GM10266 (cell line): ENCODE measurements around the gene NCAPH2.

Source experiments
- DNase-seq: peaks from one replicate; pipeline ENCODE4 v3.0.0; 2012; ENCODE audit errors: extremely low spot score
- TF ChIP-seq, protein P1 (sequence below): IDR thresholded peaks from 2 replicates; pipeline ENCODE4 v1.5.1; 2012; ENCODE audit warnings: mild to moderate bottlenecking, low read depth; ENCODE audit not compliant: control insufficient read depth, insufficient read depth; ENCODE audit errors: missing control alignments

Gene NCAPH2

DNA sequence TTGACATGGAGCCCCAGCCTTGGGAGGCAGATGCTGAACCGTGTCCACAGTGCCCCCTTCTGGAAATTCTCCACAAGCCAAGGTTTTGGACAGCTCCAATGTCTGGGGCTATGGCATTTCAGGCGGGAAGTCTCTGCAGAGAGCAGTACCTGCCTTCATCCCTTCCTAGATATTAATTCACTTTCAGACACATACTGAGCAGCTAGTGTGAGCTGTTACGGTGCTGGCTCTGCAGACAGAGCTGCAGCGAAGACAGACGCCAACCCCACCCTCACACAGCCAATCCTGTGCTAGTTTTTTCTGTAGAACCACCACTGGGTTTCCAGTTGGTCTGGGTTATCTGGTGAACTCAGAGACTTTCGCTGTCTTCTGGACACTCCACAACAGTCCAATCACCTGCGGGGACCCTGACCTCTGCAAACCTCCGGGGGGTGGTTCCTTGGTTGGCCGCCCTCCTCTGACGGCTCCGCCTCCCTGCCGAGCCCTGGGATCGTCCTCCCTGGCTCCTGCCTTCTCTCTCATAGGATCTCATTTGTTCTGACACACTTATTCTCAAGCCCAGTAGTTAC, 9.6 kb upstream of the NCAPH2 start:
- peak; percentile 75 for DNase-seq

DNA sequence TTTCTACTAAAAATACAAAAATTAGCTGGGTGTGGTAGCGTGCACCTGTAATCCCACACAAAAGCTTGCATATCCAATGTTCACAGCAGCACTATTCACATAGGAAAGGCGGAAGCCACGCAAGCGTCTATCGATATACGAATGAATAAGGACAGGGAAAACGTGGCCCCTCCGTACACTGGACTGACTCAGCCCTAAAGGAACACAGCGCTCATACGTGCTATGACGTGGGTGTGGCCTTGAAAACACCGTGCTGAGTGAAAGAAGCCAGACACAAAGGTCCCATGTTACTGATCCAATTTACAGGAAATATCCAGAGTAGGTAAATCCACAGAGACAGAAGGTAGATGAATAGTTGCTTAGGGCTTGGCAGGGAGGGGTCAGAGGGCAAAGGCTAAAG, 7.6 kb upstream of the NCAPH2 start:
- no peak for DNase-seq
- TF ChIP-seq, protein P1, sequence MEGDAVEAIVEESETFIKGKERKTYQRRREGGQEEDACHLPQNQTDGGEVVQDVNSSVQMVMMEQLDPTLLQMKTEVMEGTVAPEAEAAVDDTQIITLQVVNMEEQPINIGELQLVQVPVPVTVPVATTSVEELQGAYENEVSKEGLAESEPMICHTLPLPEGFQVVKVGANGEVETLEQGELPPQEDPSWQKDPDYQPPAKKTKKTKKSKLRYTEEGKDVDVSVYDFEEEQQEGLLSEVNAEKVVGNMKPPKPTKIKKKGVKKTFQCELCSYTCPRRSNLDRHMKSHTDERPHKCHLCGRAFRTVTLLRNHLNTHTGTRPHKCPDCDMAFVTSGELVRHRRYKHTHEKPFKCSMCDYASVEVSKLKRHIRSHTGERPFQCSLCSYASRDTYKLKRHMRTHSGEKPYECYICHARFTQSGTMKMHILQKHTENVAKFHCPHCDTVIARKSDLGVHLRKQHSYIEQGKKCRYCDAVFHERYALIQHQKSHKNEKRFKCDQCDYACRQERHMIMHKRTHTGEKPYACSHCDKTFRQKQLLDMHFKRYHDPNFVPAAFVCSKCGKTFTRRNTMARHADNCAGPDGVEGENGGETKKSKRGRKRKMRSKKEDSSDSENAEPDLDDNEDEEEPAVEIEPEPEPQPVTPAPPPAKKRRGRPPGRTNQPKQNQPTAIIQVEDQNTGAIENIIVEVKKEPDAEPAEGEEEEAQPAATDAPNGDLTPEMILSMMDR: no peak

More for the DNA sequence above, 9.6 kb upstream of the NCAPH2 start:
- TF ChIP-seq, protein P1: peak; percentile 74

DNA sequence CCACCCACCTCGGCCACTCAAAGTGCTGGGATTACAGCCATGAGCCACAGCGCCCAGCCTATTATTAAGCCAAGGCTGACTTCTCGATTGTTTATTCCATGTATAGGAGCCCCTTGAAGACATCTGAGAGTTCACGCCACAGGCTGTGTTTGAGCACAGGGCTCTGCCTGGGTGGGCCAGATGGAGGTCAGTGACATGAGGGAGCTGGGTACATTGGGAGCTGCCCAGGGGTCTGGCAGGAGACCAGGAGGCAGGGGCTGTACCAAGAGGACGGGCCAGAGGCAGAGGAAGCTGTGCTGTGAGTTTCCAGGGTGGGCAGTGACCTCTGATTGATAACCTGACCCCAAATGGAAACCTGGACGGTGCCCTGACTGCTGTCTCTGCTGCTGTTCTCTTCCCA, 5.9 kb upstream of the NCAPH2 start:
- DNase-seq: no peak
- TF ChIP-seq, protein P1: no peak

DNA sequence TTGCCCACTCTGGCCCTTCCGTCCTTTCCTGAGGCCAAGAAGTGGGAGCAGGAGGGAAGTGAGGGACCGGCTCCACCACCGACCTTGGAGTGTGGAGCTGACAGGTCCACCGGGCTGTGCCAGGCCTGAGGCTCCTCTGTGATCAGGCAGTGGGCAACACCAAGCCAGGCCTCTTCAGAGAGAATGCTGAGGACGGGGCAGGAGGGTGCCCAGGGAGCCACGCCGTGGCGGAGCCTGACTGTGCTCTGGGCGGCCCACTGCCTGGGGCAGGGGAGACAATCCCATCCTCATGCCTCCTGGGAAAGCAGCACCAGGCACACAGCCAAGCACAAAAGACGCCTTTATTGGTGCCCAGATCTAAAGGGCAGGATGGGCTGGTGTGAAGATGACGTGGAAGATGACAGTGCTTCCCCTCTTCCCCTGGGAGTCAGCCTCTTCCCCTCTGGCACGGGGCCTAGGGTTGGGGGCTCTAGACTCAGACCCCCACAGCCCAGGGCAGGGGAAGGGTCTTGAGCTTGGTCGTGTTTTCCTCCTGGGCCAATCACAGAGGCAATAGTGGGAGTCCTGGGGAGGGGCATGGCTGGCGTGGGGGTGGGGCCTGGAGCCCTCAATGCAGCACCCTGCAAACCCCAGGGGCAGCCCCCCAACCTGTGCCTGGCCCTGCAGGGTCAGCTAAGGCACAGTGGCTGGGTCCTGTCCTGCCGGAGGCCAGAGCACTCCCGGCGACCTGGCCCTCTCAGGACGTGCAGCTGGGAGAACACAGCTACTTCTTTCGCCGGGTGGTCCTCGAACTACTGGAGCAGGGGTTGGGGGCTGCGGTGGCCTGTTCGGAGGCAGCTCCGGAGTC, 5.2 kb upstream of the NCAPH2 start:
- TF ChIP-seq, protein P1: no peak
- no peak for DNase-seq

DNA sequence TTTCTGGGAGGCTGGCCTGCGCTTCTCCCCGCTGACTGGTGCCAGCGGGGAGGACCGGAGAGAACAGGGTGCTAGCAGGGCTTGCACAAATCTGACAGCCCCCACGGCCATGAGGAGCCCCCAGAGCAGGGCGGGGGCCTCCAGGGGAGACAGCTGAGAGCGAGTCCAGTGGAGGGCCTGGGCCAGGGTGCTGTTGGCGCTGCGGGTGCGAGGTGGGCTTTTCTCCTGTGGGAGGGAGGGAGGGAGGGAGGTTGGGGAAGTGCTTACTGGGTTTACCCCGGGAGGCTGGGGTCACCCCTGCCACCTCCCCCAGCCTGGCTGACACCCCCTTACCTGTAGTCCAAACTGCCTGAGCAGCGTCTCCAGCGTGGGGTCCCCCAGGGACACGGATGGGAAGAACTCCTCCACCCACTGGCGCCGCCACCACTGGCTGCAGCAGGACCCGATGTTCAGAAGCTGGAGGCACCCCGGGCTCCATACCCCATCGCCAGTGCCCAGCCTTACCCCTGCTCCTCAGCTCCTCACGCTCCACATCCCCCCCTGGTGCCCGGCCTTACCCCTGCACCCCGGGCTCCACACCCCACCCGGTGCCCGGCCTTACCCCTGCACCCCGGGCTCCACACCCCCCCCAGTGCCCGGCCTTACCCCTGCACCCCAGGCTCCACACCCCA, 4.4 kb upstream of the NCAPH2 start:
- TF ChIP-seq, protein P1: no peak
- no peak for DNase-seq

DNA sequence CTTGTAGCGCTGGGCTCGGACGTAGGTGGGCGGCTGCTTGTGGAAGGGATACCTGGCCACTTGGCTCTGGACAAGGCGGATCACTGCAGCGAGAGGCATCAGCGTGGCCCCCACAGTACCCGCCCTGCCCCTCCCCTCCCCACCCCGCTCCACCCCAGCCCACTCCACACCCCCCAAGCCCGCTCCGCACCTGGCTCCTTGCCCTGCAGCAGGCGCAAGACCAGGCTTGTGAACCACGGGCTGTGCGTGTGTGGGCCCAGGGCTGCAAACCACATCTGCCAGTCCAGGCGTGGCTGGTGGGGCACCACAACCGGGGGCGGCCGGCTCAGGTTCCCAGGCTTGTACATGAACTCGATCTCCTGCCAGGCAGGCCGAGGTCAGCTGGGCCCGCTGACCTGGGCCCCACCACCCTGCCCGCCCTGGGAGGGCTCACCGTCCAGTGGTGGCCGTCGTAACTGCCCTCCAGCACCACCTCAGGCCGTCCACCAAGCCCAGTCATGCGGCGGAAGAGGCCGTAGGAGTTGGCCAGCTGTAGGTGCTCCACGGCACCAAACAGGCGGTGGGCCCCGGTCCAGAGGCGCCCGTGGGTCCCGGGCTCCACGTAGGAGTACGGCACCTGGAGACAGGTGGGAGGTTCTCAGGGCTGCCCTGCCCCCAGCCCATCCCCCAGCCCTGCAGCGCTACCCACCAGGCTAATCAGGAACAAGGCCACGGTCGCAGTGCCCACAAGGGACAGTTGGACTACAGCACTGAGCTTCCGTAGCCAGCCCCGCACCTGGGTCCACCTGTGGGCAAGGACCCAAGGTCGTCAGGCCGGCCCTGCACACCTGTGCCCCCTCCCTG, 3.4 kb upstream of the NCAPH2 start:
- no peak for DNase-seq
- TF ChIP-seq, protein P1: no peak
